Right lobe of liver (tissue), 6 donors: ENCODE measurements around the gene BID. TPM values are rescaled to one million over a fixed set of nuclear protein-coding genes. Genes with fewer than 3 reads are reported as not detected.

Experiments
- ATAC-seq, 4 donors: fragments of 200-7000 bp; cut with Tn5 transposase; one replicate each; pipeline ENCODE4 v1.9.1; 2020; ENCODE audit warnings: mild to moderate bottlenecking in 4 of 4, moderate library complexity in 4 of 4
- DNase-seq, 3 donors: peaks; one replicate each; pipeline ENCODE4 v3.0.0-alpha.2; 2020
- H3K27ac ChIP-seq, 3 donors: fragments of 200-600 bp; one replicate each; pipeline ENCODE4 v1.8.0; 2022
- H3K27me3 ChIP-seq, 2 donors: fragments of 200-600 bp; one replicate each; pipeline ENCODE4 v1.8.0; 2022
- H3K36me3 ChIP-seq, 4 donors: fragments of 200-600 bp; sonication (generic) in 1 of 4; one replicate each; pipeline versions ENCODE4 v1.5.1 to v1.8.0; 2017 to 2022; ENCODE audit warnings: control low read depth in 1 of 4
- H3K4me1 ChIP-seq, 4 donors: fragments of 200-600 bp; sonication (generic) in 1 of 4; one replicate each; pipeline versions ENCODE4 v1.5.1 to v1.8.0; 2017 to 2022; ENCODE audit warnings: control low read depth in 1 of 4
- H3K4me3 ChIP-seq, 3 donors: fragments of 200-600 bp; one replicate each; pipeline ENCODE4 v1.8.0; 2022
- H3K9me3 ChIP-seq, 4 donors: fragments of 200-600 bp; sonication (generic) in 1 of 4; one replicate each; pipeline versions ENCODE4 v1.5.1 to v1.8.0; 2017 to 2022; ENCODE audit warnings: control low read depth in 1 of 4
- POLR2A ChIP-seq: fragments of 450-650 bp; IDR thresholded peaks from one replicate; pipeline ENCODE4 v1.6.1; 2017; ENCODE audit warnings: antibody characterized with exemption, mild to moderate bottlenecking
- WGBS: methylation state at CpG from one replicate; pipeline ENCODE4 v1.1.6; 2018; ENCODE audit warnings: low coverage, low lambda C conversion rate; ENCODE audit not compliant: insufficient coverage; ENCODE audit errors: missing lambda C conversion rate; 5-methylcytosine and 5-hydroxymethylcytosine counted together
- intact Hi-C, 2 donors: fragments of 100-400 bp; cut with DNase I; formaldehyde crosslinking; loops; one replicate each; pipeline versions ENCODE4 v1.11.2 to v1.14.1; 2022
- total RNA-seq, 6 experiments: library from RNA; depleted of rRNA in 2 of 6; stranded (reverse); fragments of >200 nt in 2 of 6; fragmentation: NEBNext Ultra II Directional in 3 of 6; extraction: Animal tissue kit (Norgen Biotek cat#: 25700) in 3 of 6; gene quantifications; one replicate each; pipeline versions ENCODE4 v1.1.0 to v1.2.4, GENCODE V29; 2016 to 2023
- TF ChIP-seq, protein P1 (sequence below), 4 donors: fragments of 200-600 bp in 3 of 4; fragments of 450-650 bp in 1 of 4; IDR thresholded peaks; one replicate each; pipeline versions ENCODE4 v1.5.1 to v1.8.0; 2016 to 2022; ENCODE audit warnings: antibody characterized with exemption in 4 of 4, mild to moderate bottlenecking in 2 of 4
- donor health status: DM: no; HTN: yes; CAD: no.
- donor health status: DM: no; HTN: no; CAD: no.
- donor health status: DM: no; HTN: no; CAD: no.
- donor health status: DM: no; HTN: yes; CAD: no.
- donor health status: DM: no; HTN: yes; CAD: no.

BID gene
- total RNA-seq, 6 experiments from 2014 or later: 30.5 to 57.3 (median 36.2) TPM

DNA sequence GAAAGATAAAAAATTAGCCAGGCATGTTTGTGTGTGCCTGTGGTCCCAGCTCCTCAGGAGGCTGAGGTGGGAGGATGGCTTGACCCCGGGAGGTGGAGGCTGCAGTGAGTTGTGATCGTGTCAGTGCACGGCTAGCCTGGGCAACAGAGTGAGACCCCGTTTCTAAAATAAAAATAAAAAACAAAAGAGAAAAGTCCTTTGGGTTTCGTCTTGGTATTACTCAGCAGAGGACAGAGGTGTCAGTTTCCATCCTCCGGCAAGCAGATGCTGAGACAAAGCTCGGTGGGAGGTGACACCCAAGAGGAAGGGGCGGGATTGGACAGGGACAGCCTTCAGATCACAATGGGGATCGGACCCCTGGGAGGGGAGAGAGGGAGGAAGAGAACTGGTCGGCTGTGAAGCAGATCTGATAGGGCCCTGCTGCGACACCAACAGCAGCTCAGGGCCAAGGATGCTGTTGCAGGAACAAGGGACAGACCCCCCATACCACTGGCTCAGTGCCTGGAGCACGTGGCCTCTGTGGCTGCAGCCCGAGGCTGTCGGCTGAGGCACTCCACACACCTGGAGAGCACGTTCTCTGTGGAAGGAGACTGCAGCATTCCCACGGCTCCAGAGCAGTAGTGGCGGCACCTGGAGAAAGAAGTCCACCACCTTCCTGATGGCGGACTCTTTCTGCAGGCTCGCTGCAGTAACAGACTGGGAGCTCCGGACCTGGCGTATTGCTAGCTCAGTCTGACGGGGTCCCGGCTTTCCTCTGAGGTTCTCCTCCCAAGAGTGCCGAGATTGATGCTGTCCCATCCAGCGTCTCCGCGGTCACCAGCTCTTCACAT is 5.2 kb upstream of the BID start:
- Histone ChIP-seq H3K36me3 (no peaks in the 10 kb centered on the region), H3K4me3 (no peak overlapping the region), H3K27me3 (no peaks in the 10 kb centered on the region), H3K9me3 (no peaks in the 10 kb centered on the region), H3K4me1 (peaks cover 0 to 14% (median 0%) of the 10 kb centered on the region in 4 donors), H3K27ac (no peak overlapping the region)
- TF ChIP-seq, protein P1, sequence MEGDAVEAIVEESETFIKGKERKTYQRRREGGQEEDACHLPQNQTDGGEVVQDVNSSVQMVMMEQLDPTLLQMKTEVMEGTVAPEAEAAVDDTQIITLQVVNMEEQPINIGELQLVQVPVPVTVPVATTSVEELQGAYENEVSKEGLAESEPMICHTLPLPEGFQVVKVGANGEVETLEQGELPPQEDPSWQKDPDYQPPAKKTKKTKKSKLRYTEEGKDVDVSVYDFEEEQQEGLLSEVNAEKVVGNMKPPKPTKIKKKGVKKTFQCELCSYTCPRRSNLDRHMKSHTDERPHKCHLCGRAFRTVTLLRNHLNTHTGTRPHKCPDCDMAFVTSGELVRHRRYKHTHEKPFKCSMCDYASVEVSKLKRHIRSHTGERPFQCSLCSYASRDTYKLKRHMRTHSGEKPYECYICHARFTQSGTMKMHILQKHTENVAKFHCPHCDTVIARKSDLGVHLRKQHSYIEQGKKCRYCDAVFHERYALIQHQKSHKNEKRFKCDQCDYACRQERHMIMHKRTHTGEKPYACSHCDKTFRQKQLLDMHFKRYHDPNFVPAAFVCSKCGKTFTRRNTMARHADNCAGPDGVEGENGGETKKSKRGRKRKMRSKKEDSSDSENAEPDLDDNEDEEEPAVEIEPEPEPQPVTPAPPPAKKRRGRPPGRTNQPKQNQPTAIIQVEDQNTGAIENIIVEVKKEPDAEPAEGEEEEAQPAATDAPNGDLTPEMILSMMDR (IDR thresholded peaks at IDR 0.05): no peak
- TF ChIP-seq POLR2A: no peak
- intact Hi-C loops: loop anchor here in 1 of 2 donors (5.0 kb wide), 1 partner anchor 37 kb away; no protein-coding TSS in a partner anchor
- no peak for DNase-seq
- WGBS: 78% methylated on average over 6 of the region's 27 CpGs
- ATAC-seq: no peak

DNA sequence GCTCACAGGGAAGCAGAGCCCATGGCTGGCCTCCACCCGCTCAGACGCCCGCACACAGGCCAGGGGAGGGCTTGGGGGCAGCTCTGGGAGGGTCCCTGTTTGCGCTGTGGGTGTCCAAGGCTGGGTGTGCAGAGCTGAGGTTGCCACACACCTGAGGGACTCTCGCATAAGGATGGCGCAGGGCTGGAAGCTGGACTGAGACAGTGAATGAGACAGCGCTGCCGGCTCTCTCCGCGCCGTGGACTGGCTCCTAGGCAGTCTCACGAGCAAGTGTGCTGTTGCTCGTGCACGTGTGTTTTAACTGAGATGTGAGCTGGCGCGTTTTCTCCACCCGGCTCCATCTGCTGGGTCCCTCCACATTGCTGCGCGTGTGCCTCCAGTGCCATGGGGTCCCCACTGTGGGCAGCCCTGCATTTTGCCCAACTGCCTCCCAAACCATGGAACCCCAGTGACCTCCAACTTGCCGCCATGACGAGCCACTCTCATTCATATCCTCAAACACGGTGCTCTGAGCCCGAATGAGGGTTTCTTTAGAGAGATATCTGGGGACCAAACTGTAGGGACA is 4.2 kb upstream of the BID start:
- ATAC-seq (no peak), DNase-seq (no peak)
- intact Hi-C loops: no loop called here
- Histone ChIP-seq H3K4me3 (no peak overlapping the region), H3K9me3 (no peaks in the 10 kb centered on the region), H3K27me3 (no peaks in the 10 kb centered on the region), H3K4me1 (peaks cover 0 to 16% (median 0%) of the 10 kb centered on the region in 4 donors), H3K27ac (no peak overlapping the region), H3K36me3 (no peaks in the 10 kb centered on the region)
- 100% methylated on average over 1 of the region's 23 CpGs for WGBS
- TF ChIP-seq, protein P1 (IDR thresholded peaks at IDR 0.05): no peak
- TF ChIP-seq POLR2A: no peak

- no peak for DNase-seq
- TF ChIP-seq POLR2A: no peak
- TF ChIP-seq, protein P1 (IDR thresholded peaks at IDR 0.05): no peak
- Histone ChIP-seq H3K27me3 (no peaks in the 10 kb centered on the region), H3K9me3 (no peaks in the 10 kb centered on the region), H3K4me1 (peaks cover 0 to 24% (median 0%) of the 10 kb centered on the region in 4 donors), H3K27ac (peak overlapping the region; percentile 78 to 83 (median 83)), H3K36me3 (no peaks in the 10 kb centered on the region), H3K4me3 (peak overlapping the region; percentile 21 to 44 (median 39))
- peak in 3 of 4 donors; percentile 3 to 8 (median 4) for ATAC-seq
- WGBS: 19% methylated on average over 2 of the region's 6 CpGs
- intact Hi-C loops: no loop called here
These were observed 3.4 kb upstream of the BID start for GRCh38 chr22:17777717-17778044.

- peak; percentile 44 to 61 (median 57) for ATAC-seq
- no peaks in the 10 kb centered on the region for H3K9me3 ChIP-seq
- H3K4me1 ChIP-seq: peaks cover 0 to 24% (median under 1%) of the 10 kb centered on the region in 4 donors
These were observed 2.9 kb upstream of the BID start for GRCh38 chr22:17777005-17777716.

More at GRCh38 chr22:17777005-17777716, 2.9 kb upstream of the BID start:
- no peak for TF ChIP-seq POLR2A
- H3K27ac ChIP-seq: peak overlapping the region; percentile 78 to 83 (median 83)
- intact Hi-C loops: no loop called here
- H3K36me3 ChIP-seq: no peaks in the 10 kb centered on the region
- peak overlapping the region; percentile 21 to 44 (median 39) for H3K4me3 ChIP-seq
- H3K27me3 ChIP-seq: no peaks in the 10 kb centered on the region
- peak; percentile 64 to 72 (median 69) for DNase-seq
- 20% methylated on average over 22 of the region's 27 CpGs for WGBS
